IPS-11a (cell line): ENCODE results near the gene FRMPD4.

Experiments used
- H3K4me3 ChIP-seq: one replicate; pipeline ENCODE4 v1.5.1; 2013; ENCODE audit warnings: low read depth, low read length, control low read depth

FRMPD4 gene

DNA sequence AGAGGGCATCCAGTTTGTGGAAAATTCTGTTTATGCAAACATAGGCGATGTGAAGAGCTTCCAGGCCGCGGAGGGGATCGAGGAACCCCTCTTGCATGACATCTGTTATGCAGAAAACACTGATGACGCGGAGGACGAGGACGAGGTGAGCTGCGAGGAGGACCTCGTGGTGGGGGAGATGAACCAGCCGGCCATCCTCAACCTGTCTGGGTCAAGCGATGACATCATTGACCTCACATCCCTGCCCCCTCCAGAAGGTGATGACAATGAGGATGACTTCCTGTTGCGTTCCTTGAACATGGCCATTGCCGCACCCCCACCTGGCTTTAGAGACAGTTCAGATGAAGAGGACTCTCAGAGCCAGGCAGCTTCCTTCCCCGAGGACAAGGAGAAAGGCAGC, 578.3 kb downstream of the FRMPD4 start:
- H3K4me3 ChIP-seq, result no peak overlapping the region

DNA sequence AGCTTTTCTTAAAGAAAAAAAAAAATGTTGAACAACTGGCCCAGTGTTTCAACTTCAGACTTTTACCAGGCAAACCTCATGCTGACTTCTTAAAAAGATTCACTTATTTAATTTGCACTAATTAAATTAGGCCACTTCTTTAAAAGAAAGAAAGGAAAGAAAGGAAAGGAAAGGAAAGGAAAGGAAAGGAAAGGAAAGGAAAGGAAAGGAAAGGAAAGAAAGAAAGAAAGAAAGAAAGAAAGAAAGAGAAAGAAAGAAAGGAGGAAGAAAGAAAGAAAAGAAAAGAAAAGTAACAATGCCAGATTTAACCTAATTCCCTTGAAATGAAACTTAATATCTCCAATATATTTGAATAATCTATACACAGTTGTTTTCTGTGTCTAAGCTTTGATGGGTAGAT, 581.6 kb downstream of the FRMPD4 start:
- no peak overlapping the region for H3K4me3 ChIP-seq

DNA sequence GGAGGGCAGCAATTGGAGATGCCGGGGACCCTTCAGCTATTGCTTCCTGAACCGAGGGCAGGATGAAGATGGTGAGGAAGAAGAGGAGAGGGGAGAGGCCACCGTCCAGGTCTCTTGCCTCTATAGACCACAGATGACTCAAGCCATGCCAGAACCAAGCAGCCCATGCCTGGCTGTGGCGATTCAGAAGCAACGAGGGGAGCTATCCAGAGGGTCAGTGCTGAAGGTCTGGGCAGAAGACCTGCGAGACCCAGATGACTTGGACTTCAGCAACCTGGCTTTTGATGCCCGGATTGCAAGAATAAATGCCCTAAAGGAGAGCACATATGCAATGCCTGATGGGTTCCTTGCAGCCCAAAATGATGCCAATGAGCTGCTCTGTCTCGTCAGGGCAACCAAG, 582.8 kb downstream of the FRMPD4 start:
- H3K4me3 ChIP-seq, result no peak overlapping the region

DNA sequence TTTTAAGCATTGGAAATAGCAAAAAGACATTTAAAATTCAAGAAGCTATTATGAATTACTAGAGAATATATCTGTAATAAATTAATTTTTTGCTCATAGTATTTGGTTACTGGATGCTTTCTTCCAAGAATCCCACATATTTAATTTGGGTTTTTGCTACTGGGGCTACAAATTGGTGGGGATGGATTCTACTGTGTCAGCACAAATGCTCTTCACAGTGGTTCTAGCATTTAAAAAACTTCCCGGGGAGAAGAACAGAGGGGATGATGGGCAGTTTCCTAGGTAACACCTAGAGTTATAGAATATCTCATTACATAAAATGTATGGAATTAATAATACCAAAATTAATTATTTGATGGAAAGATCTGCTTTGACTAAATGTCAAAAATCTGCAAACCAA, 584.0 kb downstream of the FRMPD4 start:
- no peak overlapping the region for H3K4me3 ChIP-seq

DNA sequence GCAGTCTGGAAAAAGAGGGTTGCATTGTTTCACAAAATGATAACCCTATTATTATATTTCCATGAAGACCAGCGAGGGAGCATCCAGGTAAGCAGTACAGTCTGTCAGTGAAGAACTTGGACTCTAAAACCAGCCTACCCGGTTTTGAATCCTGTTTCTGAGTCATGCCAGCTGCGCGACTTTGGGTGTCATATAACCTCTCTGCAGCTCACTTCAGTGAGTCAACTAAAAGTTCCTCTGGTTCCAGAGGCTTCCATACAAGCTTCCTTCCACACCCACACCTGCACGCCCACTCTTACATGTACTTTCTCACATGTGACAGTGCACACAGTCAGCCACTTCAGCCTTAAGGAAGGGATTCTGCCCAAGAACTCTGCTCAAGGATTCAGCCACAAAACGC, 603.1 kb downstream of the FRMPD4 start:
- no peak overlapping the region for H3K4me3 ChIP-seq

DNA sequence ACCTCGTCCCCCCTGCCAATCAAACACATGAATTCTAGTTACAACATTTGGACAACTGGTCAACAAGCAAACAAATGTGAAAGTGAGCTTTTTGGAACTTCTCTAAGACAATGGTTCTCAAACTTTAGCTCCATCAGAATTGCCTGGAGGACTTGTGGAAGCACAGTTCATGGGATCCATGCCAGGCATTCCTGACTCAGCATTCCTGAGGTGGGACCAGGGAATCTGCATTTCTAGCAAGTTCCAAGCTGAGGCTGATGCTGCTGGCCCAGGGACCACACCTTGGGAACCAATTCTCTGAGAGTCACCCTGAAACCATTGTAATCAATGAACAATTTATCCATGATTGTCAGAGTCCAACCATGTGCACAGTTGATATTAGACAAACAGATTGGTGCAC, 609.2 kb downstream of the FRMPD4 start:
- no peak overlapping the region for H3K4me3 ChIP-seq

DNA sequence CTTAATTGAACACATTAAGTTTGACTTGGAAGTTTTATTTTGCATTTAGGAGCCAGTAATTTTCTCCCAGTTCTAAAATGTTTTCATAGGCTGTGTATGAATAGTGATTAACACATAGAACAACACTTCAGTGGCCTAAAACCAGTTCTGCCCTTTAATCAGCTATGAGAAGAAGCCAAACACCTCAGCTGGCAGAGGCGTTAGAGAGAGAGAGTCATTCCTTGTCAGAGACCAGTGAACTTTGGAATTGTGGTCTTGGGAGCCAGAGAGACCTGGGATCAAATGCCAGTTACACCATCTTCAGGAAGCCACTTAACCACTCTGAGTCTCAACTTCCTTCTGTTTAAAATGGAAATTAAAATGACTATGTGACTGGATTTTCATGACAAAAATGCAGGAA, 613.6 kb downstream of the FRMPD4 start:
- no peak overlapping the region for H3K4me3 ChIP-seq

DNA sequence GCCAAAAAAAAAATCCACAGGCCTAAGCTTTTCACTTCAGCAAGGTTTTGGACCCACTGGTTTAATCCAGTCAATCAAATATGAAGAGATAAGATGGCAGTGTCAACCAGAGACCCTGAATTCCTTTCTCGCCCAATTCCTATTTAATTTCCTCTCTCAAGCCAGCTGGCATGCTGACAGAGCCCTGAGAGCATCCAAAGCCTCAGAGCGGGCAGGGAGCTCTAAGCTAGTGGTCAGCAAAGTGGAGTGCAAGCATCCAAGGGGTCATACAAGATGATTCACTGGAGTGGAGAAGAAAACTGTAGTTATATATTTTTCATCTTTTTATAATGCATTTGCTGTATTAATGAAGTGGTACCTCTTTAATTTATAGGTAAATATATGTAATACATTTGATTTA, 615.1 kb downstream of the FRMPD4 start:
- H3K4me3 ChIP-seq, result no peak overlapping the region

DNA sequence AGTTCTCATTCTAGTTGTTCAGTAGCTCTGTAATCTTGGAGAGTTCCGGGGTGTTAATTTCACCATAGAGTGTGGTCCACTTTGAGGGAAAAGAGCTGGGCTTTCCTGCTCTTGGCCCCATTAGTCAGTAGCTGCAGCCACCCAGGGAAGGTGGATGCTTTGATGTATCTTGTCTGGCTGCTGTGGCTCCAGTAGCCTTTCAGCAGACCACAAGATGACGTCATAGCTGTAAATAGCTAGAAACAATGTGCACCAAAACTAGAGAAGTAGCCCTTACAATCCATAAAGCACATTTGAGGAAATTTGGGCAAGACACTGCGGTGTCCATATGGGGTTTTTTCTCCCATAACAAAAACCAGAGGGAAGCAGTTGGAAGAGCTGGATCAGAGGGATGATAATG, 620.0 kb downstream of the FRMPD4 start:
- H3K4me3 ChIP-seq, result no peak overlapping the region

DNA sequence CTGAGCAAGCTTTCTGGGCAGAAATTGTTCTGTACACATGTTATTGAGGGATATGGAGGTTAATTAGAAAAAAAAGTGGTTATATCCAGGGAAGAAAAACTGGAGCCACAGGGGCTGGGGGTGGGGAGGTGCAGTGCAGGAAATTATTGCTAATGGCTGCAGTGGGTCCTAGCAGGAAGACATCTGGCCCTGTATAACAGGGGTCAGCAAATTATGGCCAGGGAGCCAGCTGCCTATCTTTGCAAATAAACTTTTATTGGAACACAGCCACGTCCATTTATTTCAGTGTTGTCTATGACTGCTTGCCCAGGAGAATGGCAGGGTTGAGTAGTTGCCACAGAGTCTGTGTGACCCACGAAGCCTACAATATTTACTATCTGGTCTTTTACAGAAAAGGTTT, 629.6 kb downstream of the FRMPD4 start:
- no peak overlapping the region for H3K4me3 ChIP-seq

DNA sequence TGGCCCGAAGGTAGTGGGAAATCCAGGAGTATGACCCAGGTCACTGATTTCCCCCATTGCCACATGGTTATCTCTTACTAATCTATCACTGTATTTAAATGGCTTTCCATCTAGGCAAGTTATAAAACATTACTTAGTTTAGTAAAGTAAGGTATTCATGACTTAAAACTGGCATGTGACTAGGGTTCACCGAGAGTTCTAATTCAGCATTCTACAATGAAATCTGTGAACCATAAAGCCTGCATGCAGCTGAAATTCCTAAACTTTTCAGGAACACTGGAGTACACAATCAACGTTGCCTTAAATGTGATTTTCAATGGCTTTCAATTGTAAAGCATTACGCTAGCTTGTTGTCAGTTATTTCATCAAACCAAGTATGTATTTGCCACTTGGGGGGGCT, 630.2 kb downstream of the FRMPD4 start:
- H3K4me3 ChIP-seq, result no peak overlapping the region

DNA sequence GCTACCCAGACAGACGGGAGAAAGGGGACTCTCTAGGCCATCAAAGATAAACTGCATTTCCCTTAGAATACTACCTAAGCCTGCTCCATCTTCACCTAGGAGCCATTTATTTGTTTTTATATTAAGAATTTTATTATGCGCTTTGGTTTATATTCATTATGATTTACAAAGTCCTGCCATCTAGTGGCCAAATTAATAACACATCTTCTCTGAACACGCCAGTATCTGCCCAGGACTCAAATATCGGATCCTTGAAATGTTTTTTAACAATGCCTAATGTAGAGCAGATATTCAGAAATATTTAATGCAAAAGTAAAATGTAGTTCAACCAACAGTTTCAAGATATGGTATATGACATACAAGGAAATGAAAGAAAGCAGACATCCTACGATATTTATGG, 632.2 kb downstream of the FRMPD4 start:
- no peak overlapping the region for H3K4me3 ChIP-seq

DNA sequence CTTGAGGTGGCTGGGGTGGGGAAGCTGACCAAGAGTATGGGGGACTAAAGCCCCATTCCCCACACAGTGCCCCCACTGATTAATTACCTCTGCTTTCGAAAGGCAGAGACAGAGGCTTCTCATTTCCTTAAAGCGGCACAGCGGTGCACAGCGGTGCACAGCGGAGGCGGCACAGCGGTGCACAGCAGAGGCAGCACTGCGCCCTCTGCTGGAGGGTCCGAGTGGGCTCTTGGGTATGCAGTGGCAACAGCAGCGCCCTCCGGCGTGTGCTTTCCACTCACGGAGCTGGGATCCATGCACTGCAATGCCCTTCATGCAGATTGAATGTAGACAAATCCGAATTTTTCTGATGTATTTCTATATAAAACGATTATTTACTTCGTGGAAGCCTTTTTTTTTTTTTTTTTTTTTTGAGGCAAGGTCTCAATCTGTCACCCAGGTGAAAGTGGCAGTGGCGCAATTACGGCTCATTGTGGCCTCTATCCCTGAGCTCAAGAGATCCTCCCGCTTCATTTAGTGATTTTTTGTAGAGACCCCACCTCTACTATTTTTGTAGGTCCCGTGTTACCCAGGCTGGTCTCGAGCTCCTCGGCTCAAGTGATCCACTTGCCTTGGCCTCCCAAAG, 633.3 kb downstream of the FRMPD4 start:
- H3K4me3 ChIP-seq, result no peak overlapping the region
